Suprapubic skin (tissue), 4 donors: ENCODE data around the gene ENKUR. TPM values are rescaled to one million over a fixed set of nuclear protein-coding genes. Genes with fewer than 3 reads are reported as not detected.

Source experiments
- DNase-seq, 2 donors: peaks; one replicate each; pipeline ENCODE4 v3.0.0-alpha.2; 2019; ENCODE audit warnings: low spot score in 2 of 2
- H3K27ac ChIP-seq: fragments of 200-600 bp; sonication (generic); one replicate; pipeline ENCODE4 v1.5.1; 2019
- H3K27me3 ChIP-seq: fragments of 200-600 bp; sonication (generic); one replicate; pipeline ENCODE4 v1.5.1; 2019
- H3K36me3 ChIP-seq: fragments of 200-600 bp; sonication (generic); one replicate; pipeline ENCODE4 v1.5.1; 2019
- H3K4me1 ChIP-seq: fragments of 200-600 bp; sonication (generic); one replicate; pipeline ENCODE4 v1.5.1; 2019
- H3K4me3 ChIP-seq: fragments of 200-600 bp; sonication (generic); one replicate; pipeline ENCODE4 v1.5.1; 2019; ENCODE audit warnings: mild to moderate bottlenecking
- H3K9me3 ChIP-seq: fragments of 200-600 bp; sonication (generic); one replicate; pipeline ENCODE4 v1.5.1; 2019
- CTCF ChIP-seq, 2 donors: fragments of 200-600 bp in 1 of 2; fragments of 450-650 bp in 1 of 2; sonication (generic) in 1 of 2; IDR thresholded peaks; one replicate each; pipeline ENCODE4 v1.5.1; 2016 to 2019; ENCODE audit warnings: antibody characterized with exemption in 2 of 2, mild to moderate bottlenecking in 1 of 2, moderate library complexity in 1 of 2
- EP300 ChIP-seq: sonication (generic); formaldehyde crosslinking; IDR thresholded peaks from one replicate; pipeline ENCODE4 v1.6.1; 2017; ENCODE audit warnings: antibody characterized with exemption
- POLR2A ChIP-seq, 2 donors: fragments of 450-650 bp; IDR thresholded peaks; one replicate each; pipeline ENCODE4 v1.6.1; 2017; ENCODE audit warnings: antibody characterized with exemption in 2 of 2, mild to moderate bottlenecking in 2 of 2, moderate library complexity in 2 of 2
- POLR2AphosphoS5 ChIP-seq, 3 donors: sonication (generic); formaldehyde crosslinking; IDR thresholded peaks; one replicate each; pipeline ENCODE4 v1.6.1; 2017; ENCODE audit warnings: antibody characterized with exemption in 3 of 3
- WGBS: methylation state at CpG from one replicate; pipeline ENCODE4 v1.1.5; 2018; 5-methylcytosine and 5-hydroxymethylcytosine counted together
- total RNA-seq, 4 donors: library from RNA; depleted of rRNA; stranded (reverse); fragments of >200 nt; gene quantifications; one replicate each; pipeline ENCODE4 v1.1.0, GENCODE V29; 2016

The ENKUR gene
- total RNA-seq, 4 donors from 2014 or later: not detected

- no peaks in the 10 kb centered on the region for H3K4me1 ChIP-seq
- no peaks in the 10 kb centered on the region for H3K9me3 ChIP-seq
- H3K36me3 ChIP-seq: no peaks in the 10 kb centered on the region
- 67% methylated on average over 12 of the region's 12 CpGs for WGBS
- TF ChIP-seq EP300: no peak
- TF ChIP-seq CTCF (IDR thresholded peaks at IDR 0.05): no peak
- no peak for TF ChIP-seq POLR2AphosphoS5 (IDR thresholded peaks at IDR 0.05)
- TF ChIP-seq POLR2A (IDR thresholded peaks at IDR 0.05): no peak
- H3K27ac ChIP-seq: no peak overlapping the region
- no peak overlapping the region for H3K4me3 ChIP-seq
- DNase-seq: no peak
- no peaks in the 10 kb centered on the region for H3K27me3 ChIP-seq
Observed at GRCh38 chr10:24988831-24989640, 26.9 kb downstream of the ENKUR start.

GRCh38 chr10:24984906-24985305 is 31.1 kb downstream of the ENKUR start:
- Histone ChIP-seq H3K4me1 (no peaks in the 10 kb centered on the region), H3K27me3 (no peaks in the 10 kb centered on the region), H3K4me3 (no peak overlapping the region), H3K27ac (no peak overlapping the region), H3K9me3 (no peaks in the 10 kb centered on the region), H3K36me3 (no peaks in the 10 kb centered on the region)
- TF ChIP-seq CTCF (IDR thresholded peaks at IDR 0.05): no peak
- TF ChIP-seq POLR2A (IDR thresholded peaks at IDR 0.05): no peak
- no peak for TF ChIP-seq EP300
- no peak for TF ChIP-seq POLR2AphosphoS5 (IDR thresholded peaks at IDR 0.05)
- DNase-seq: no peak
- WGBS: 57% methylated on average over 3 of the region's 3 CpGs

GRCh38 chr10:24983946-24984345 is 32.0 kb downstream of the ENKUR start:
- Histone ChIP-seq H3K27me3 (no peaks in the 10 kb centered on the region), H3K4me1 (no peaks in the 10 kb centered on the region), H3K4me3 (no peak overlapping the region), H3K27ac (no peak overlapping the region), H3K36me3 (no peaks in the 10 kb centered on the region), H3K9me3 (no peaks in the 10 kb centered on the region)
- DNase-seq: no peak
- TF ChIP-seq POLR2AphosphoS5 (IDR thresholded peaks at IDR 0.05): no peak
- TF ChIP-seq POLR2A (IDR thresholded peaks at IDR 0.05): no peak
- TF ChIP-seq EP300: no peak
- TF ChIP-seq CTCF (IDR thresholded peaks at IDR 0.05): no peak
- WGBS: 80% methylated on average over 3 of the region's 3 CpGs

- no peak for DNase-seq
- H3K4me1 ChIP-seq: no peaks in the 10 kb centered on the region
- no peak overlapping the region for H3K27ac ChIP-seq
- 96% methylated on average over 4 of the region's 4 CpGs for WGBS
- H3K27me3 ChIP-seq: no peaks in the 10 kb centered on the region
- TF ChIP-seq POLR2AphosphoS5 (IDR thresholded peaks at IDR 0.05): no peak
- TF ChIP-seq POLR2A (IDR thresholded peaks at IDR 0.05): no peak
- TF ChIP-seq CTCF (IDR thresholded peaks at IDR 0.05): no peak
- TF ChIP-seq EP300: no peak
- no peaks in the 10 kb centered on the region for H3K9me3 ChIP-seq
- no peak overlapping the region for H3K4me3 ChIP-seq
- H3K36me3 ChIP-seq: no peaks in the 10 kb centered on the region
Observed at GRCh38 chr10:24983130-24983529, 32.8 kb downstream of the ENKUR start.

- TF ChIP-seq POLR2AphosphoS5 (IDR thresholded peaks at IDR 0.05) (no peak), POLR2A (IDR thresholded peaks at IDR 0.05) (no peak), CTCF (IDR thresholded peaks at IDR 0.05) (no peak), EP300 (no peak)
- no peak for DNase-seq
- Histone ChIP-seq H3K4me1 (no peaks in the 10 kb centered on the region), H3K27ac (no peak overlapping the region), H3K4me3 (no peak overlapping the region), H3K27me3 (no peaks in the 10 kb centered on the region), H3K9me3 (no peaks in the 10 kb centered on the region), H3K36me3 (no peaks in the 10 kb centered on the region)
- 94% methylated on average over 1 of the region's 1 CpG for WGBS
Observed at GRCh38 chr10:24982319-24983112, 33.4 kb downstream of the ENKUR start.
